COLO668 (cell line): ENCODE measurements around the gene FGGY.
"Not testable (repeated sequence)": the region's sequence is repeated elsewhere in the genome, so short reads cannot be mapped to it uniquely, and the experiment has no call there.

ENCODE experiments used
- DNase-seq: peaks from one replicate; lab custom pipeline; 2025; ENCODE audit not compliant: unreplicated experiment; lab: John Stamatoyannopoulos, UW

FGGY gene

GRCh38 chr1:59565611-59566410, 268.9 kb downstream of the FGGY start:
- no peak for DNase-seq

DNA sequence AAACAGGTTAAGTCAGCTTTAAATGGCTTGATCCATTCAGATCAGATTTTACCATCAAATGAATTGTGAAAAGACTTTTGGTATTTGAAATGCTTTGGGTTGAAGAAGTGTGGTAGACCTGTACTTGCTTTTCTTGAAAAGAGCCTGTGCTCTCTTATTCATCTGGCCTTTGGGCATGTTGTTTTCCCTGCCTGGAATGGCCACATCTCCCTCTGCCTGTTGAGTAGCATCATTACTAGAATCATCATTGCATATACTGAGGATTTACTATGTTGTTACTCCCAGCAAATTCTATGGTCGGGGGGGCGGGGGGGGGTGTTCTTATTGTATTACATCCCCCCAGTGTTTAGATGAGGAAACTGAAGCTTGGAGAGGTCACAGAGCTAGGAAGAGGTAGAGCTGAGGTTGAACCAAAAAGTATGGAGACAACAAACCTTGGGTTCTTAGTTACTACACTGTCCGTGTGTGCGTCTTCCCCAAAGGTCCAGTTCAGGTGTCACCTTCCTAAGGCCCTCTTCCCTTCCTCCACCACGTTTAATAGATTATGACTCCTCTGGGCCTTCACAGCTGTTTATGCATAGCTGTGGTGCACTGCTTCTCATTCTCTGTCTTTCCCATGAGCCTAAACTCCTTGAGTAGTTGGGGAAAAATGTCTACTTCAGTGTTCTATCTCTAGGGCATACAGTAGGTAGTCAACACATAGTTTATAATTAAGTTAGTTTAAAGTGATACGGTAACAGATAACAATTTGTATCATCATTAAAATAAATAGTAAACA, 271.5 kb downstream of the FGGY start:
- DNase-seq: no peak

DNA sequence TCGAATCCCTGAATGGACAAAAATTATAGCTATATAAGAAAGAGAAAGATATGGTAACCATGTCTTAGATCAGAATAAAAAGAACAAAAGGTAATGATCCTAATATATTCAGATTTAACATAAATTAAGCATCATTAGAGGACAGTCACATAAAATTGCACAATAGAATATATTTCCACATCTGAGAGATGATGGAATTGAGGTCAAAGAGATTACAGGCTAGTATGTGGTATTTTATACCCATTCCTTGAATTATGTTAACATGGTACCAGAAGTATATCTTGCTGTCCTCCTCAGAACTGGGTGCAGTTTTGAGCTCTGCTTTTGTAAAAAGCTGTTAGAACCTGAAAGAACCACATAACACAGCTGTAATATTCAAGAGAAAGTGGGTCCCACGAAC, 272.3 kb downstream of the FGGY start:
- DNase-seq: no peak

DNA sequence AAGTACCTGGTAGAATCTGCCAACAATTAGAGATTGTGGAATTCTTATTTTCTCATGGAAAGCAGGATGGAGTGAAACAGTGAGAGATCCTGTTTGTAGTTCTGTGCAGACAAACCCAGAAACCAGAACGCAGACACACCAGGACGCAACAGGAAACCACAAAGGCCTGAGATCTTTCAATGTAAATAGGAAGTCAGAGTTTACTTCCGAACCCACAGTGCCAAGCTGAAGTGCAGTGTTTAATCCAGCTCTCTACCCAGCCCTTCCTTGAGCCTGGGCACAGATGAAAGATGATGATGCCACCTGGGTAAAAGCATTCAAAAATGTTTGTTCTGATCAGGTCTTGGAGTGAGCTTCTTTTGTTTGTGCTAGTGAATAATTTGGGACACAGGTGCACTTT, 273.6 kb downstream of the FGGY start:
- peak; percentile 39 for DNase-seq

GRCh38 chr1:59574085-59574484, 277.2 kb downstream of the FGGY start:
- DNase-seq: no peak

GRCh38 chr1:59577774-59578173, 280.9 kb downstream of the FGGY start:
- no peak for DNase-seq

DNA sequence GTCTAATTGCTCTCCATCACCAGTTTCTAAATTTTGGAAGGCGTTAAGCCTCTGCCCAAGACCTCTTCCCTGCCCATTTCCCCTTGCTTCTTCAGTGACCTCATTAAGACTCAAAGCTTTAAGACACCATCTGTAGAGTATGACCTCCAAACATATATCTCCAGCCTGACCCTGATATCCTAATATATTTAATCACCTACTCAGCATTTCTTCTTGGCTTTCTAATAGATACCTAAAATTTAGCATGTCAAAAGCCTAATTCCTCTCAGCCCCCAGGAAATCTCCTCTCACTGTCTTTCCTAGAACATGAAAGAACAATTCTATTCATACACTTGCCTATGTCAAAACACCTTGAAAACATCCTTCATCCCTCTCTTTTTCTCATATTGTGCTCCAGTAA, 282.3 kb downstream of the FGGY start:
- no peak for DNase-seq

DNA sequence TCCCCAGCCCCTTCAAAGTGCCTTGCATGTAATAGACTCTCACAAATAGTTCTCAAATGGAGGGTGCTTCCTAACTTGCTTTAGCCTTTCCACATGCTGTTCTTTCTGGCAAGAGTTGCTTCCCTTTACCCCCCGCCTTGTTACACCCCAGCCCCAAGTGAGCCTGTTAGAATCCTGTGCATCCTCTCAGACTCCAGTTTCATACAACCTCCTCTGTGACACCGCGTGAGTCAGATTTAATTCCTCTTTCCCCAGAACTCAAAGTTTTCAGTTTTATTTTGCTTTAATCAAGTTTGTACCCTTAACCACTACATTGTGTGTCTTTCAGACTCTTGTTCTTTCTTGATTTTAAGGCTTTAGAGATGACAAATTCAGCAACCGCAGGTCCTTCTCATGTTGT, 283.4 kb downstream of the FGGY start:
- no peak for DNase-seq

DNA sequence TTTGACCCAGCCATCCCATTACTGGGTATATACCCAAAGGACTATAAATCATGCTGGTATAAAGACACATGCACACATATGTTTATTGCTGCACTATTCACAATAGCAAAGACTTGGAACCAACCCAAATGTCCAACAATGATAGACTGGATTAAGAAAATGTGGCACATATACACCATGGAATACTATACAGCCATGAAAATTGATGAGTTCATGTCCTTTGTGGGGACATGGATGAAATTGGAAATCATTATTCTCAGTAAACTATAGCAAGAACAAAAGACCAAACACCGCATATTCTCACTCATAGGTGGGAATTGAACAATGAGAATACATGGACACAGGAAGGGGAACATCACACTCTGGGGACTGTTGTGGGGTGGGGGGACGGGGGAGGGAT, 295.5 kb downstream of the FGGY start:
- DNase-seq: not testable (repeated sequence)

GRCh38 chr1:59592924-59593323, 296.0 kb downstream of the FGGY start:
- no peak for DNase-seq

GRCh38 chr1:59593798-59594790, 297.2 kb downstream of the FGGY start:
- no peak for DNase-seq

DNA sequence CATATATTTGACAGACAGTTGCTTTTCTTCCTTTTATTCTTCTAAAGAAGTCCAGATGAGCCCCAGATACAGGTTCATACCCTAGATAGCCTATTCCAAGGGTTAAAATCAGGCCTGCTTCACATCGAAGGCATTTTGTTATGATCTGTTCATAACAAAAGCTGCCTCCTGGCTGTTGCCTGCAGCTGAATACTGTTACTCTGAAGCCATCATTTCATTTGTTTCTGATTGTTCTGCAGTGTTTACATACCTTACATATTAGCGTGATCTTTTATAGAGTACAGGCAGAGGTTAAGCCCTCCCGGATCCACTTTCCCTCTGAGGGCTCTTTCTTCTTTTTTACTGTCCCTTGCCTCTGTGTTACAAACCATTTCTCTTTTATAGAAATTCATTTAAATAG, 298.9 kb downstream of the FGGY start:
- no peak for DNase-seq

- no peak for DNase-seq
These were observed 299.5 kb downstream of the FGGY start for GRCh38 chr1:59596432-59596831.

- DNase-seq: no peak
These were observed 300.1 kb downstream of the FGGY start for GRCh38 chr1:59596956-59597355.

GRCh38 chr1:59597420-59598119, 300.7 kb downstream of the FGGY start:
- DNase-seq: no peak

DNA sequence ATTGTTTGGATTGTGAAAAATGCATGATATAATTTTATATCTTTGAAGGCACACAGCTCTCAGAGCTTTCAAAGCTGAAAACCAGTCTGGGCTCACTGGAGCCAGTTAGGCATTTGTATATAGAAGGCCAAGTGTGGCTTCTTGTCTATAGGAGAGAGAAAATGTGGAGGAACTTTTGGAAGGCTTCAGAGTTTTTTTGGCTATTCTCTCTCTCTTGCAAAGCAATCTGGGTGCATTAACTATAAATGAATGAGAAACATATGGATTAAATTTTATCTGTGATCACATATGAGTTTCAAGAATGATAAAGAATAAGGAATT, 301.2 kb downstream of the FGGY start:
- no peak for DNase-seq

- DNase-seq: no peak
These were observed 304.1 kb downstream of the FGGY start for GRCh38 chr1:59601041-59601441.

DNA sequence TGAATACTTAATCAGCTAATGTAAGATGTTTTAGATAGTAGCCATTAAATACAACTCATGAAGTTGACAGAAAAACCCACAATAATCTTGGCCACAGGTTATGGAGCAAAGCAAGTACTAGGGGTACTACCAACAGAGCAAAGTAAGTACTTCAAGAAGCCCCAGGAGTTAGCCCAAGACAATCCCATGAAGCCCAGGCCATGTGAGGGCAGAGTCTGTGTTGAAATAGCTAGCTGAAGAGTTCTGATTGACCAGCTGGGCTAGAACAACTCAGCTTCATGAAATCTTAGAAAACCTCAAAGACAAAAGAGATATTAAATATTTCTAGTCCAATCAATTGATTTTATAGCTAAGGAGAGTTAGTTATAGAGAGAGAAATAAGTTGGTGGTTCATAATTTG, 304.9 kb downstream of the FGGY start:
- no peak for DNase-seq

GRCh38 chr1:59604191-59604590, 307.3 kb downstream of the FGGY start:
- DNase-seq: no peak

- DNase-seq: no peak
These were observed 308.3 kb downstream of the FGGY start for GRCh38 chr1:59605184-59605583.

- DNase-seq: no peak
These were observed 308.9 kb downstream of the FGGY start for GRCh38 chr1:59605761-59606160.
